ENCODE data around the gene EFHD1.
"Not testable (repeated sequence)": the region's sequence is repeated elsewhere in the genome, so short reads cannot be mapped to it uniquely, and the experiment has no call there.

The EFHD1 gene

DNA sequence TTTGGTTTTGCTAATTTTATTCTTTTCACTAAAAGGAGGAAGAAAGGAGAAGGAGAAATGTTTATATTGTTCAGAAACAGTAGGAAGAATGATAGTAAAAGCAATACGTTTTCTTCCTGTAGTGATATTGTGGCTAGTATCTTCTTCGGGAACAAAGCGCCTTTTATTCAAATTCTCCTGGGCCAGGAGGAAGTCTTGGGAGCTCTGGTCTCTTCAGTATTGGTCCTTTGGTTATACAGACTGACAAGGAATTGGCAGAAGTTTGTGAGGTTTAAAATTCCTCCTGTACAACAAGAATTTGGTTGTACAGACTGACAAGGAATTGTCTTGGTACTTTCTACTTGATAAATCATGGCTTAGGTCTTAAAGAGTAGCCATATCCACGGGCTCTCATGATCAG lies 73.7 kb downstream of the EFHD1 start:
- Histone ChIP-seq H3K27ac (ENCODE audit: insufficient read depth, low read depth, low read length, poor library complexity, severe bottlenecking) (no peak overlapping the region), H3K4me3 (ENCODE audit: insufficient read depth, low read depth, low read length) (no peak overlapping the region), H3K4me1 (ENCODE audit: control insufficient read depth, insufficient read depth, low read length) (no peaks in the 10 kb centered on the region), H3K9me3 (ENCODE audit: control insufficient read depth, low read length) (no peaks in the 10 kb centered on the region), H3K27me3 (ENCODE audit: control insufficient read depth, insufficient read depth, low read length, poor library complexity, severe bottlenecking) (no peaks in the 10 kb centered on the region), H3K36me3 (ENCODE audit: control insufficient read depth, insufficient read depth, low read length) (peaks cover 16% of the 10 kb centered on the region)
- WGBS, 2 experiments = 94 to 99% methylated on average over 4 of the region's 4 CpGs

DNA sequence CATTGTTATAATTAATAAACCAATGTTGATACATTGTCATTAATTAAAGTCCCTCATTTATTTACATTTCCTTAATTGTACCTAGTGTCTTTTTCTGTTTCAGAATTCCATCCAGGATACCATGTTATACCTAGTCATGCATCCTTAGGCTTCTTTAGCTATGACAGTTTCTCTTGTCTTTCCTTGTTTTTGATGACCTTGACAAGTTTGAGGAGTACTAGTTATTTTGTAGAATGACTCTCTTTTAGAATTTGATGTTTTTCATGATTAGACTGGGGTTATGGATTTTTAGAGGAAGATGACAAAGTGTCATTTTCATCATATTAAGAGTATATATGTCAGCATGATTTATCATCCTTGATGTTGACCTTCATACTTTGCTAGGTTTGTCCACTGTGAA lies 80.1 kb downstream of the EFHD1 start:
- Histone ChIP-seq H3K4me1 (ENCODE audit: control insufficient read depth, insufficient read depth, low read length) (no peaks in the 10 kb centered on the region), H3K27me3 (ENCODE audit: control insufficient read depth, insufficient read depth, low read length, poor library complexity, severe bottlenecking) (no peaks in the 10 kb centered on the region), H3K36me3 (ENCODE audit: control insufficient read depth, insufficient read depth, low read length) (no peaks in the 10 kb centered on the region)

DNA sequence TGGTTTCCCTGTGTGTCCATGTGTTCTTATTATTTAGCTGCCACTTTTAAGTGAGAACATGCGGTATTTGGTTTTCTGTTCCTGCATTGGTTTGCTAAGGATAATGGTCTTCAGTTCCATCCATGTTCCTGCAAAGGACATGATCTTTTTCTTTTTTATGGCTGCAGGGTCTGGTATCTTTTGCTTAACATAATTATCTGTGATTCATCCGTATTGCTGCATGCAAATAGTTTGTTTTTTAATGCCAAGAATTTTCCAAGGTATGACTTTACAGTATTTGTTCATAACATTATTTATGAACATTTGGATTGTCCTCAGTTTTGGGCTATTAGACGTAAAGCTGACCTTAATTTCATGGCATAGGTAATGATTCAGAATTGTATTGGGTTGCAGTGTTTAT lies 81.6 kb downstream of the EFHD1 start:
- no peak overlapping the region for H3K4me3 ChIP-seq (ENCODE audit: insufficient read depth, low read depth, low read length)
- no peaks in the 10 kb centered on the region for H3K36me3 ChIP-seq (ENCODE audit: control insufficient read depth, insufficient read depth, low read length)
- 90 to 99% methylated on average over 2 to 3 of the region's 3 CpGs for WGBS, 2 experiments
- H3K27me3 ChIP-seq (ENCODE audit: control insufficient read depth, insufficient read depth, low read length, poor library complexity, severe bottlenecking) = no peaks in the 10 kb centered on the region
- H3K9me3 ChIP-seq (ENCODE audit: control insufficient read depth, low read length) = no peaks in the 10 kb centered on the region
- no peaks in the 10 kb centered on the region for H3K4me1 ChIP-seq (ENCODE audit: control insufficient read depth, insufficient read depth, low read length)
- H3K27ac ChIP-seq (ENCODE audit: insufficient read depth, low read depth, low read length, poor library complexity, severe bottlenecking) = no peak overlapping the region

More for the DNA sequence above, 80.1 kb downstream of the EFHD1 start:
- Histone ChIP-seq H3K27ac (ENCODE audit: insufficient read depth, low read depth, low read length, poor library complexity, severe bottlenecking) (no peak overlapping the region), H3K9me3 (ENCODE audit: control insufficient read depth, low read length) (no peaks in the 10 kb centered on the region), H3K4me3 (ENCODE audit: insufficient read depth, low read depth, low read length) (no peak overlapping the region)

DNA sequence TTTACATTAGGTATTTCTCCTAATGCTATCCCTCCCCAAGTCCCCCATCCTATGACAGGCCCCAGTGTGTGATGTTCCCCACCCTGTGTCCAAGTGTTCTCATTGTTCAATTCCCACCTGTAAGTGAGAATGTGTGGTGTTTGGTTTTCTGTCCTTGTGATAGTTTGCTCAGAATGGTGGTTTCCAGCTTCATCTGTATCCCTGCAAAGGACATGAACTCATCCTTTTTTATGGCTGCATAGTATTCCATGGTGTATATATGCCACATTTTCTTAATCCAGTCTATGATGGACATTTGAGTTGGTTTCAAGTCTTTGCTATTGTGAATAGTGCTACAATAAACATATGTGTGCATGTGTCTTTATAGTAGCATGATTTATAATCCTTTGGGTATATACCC lies 86.7 kb downstream of the EFHD1 start:
- not testable (repeated sequence) for H3K36me3 ChIP-seq (ENCODE audit: control insufficient read depth, insufficient read depth, low read length); H3K4me3 ChIP-seq (ENCODE audit: insufficient read depth, low read depth, low read length); H3K4me1 ChIP-seq (ENCODE audit: control insufficient read depth, insufficient read depth, low read length); H3K9me3 ChIP-seq (ENCODE audit: control insufficient read depth, low read length); H3K27me3 ChIP-seq (ENCODE audit: control insufficient read depth, insufficient read depth, low read length, poor library complexity, severe bottlenecking); H3K27ac ChIP-seq (ENCODE audit: insufficient read depth, low read depth, low read length, poor library complexity, severe bottlenecking)

DNA sequence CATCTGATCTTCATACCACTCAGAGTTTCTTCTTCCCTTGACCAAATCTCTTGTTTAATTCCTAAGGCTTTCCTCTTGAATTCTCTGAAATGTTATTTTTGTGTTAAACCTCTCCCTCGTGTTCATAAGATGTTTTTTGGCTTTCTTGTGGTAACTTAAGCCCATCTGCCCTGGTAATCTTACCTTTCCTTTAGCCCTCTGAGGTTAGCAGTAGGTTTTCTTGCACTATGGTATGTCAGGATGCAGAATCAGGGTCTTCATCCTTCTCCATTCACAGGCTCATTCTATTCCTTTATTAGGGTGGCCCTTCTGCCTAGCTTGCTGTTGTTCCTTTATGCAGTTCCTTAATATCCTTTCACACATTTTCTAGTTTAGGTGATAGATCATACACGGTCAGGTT lies 87.9 kb downstream of the EFHD1 start:
- Histone ChIP-seq H3K4me3 (ENCODE audit: insufficient read depth, low read depth, low read length) (no peak overlapping the region), H3K27me3 (ENCODE audit: control insufficient read depth, insufficient read depth, low read length, poor library complexity, severe bottlenecking) (no peaks in the 10 kb centered on the region), H3K9me3 (ENCODE audit: control insufficient read depth, low read length) (no peaks in the 10 kb centered on the region), H3K36me3 (ENCODE audit: control insufficient read depth, insufficient read depth, low read length) (no peaks in the 10 kb centered on the region), H3K4me1 (ENCODE audit: control insufficient read depth, insufficient read depth, low read length) (no peaks in the 10 kb centered on the region), H3K27ac (ENCODE audit: insufficient read depth, low read depth, low read length, poor library complexity, severe bottlenecking) (no peak overlapping the region)
- WGBS, 2 experiments = 81 to 89% methylated on average over 2 of the region's 2 CpGs

DNA sequence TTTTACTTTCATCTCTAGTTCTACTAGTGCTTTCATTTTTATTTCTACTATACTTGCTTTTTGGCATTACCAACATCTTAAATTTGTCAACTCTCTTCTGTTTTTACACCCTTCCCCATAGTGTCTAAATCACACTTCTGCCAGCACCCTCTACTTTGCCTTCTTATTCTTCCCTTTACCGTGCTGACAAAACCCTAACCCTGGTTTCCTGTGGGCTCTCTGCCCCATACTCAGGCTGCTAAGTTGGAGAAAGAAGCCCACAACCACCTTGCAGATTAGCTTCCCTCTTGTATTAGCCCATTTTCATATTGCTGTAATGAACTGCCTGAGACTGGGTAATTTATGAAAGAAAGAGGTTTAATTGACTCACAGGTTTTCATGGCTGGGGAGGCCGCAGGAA lies 88.5 kb downstream of the EFHD1 start:
- 93 to 95% methylated on average over 2 of the region's 2 CpGs for WGBS, 2 experiments
- H3K27ac ChIP-seq (ENCODE audit: insufficient read depth, low read depth, low read length, poor library complexity, severe bottlenecking) = no peak overlapping the region
- H3K9me3 ChIP-seq (ENCODE audit: control insufficient read depth, low read length) = no peaks in the 10 kb centered on the region
- H3K4me3 ChIP-seq (ENCODE audit: insufficient read depth, low read depth, low read length) = no peak overlapping the region
- no peaks in the 10 kb centered on the region for H3K27me3 ChIP-seq (ENCODE audit: control insufficient read depth, insufficient read depth, low read length, poor library complexity, severe bottlenecking)
- H3K36me3 ChIP-seq (ENCODE audit: control insufficient read depth, insufficient read depth, low read length) = no peaks in the 10 kb centered on the region
- H3K4me1 ChIP-seq (ENCODE audit: control insufficient read depth, insufficient read depth, low read length) = no peaks in the 10 kb centered on the region

DNA sequence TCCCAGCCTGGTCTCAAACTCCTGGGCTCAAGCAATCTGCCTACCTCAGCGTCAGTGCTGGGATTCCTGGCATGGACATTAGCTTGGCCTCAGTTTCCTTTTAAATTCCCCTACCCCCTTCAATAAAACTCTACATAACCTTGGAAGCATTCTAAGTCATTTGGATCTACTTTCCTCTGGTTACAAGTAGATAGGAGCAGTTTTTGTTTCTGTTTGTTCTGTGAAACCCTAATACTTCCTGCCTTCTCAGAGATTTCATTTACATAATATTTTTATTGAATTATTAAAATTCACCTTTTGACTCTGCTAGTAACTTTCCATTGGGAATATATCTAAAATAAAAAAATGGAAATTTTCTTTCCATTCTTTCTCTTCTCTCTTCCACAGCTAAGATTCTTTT lies 89.6 kb downstream of the EFHD1 start:
- Histone ChIP-seq H3K4me1 (ENCODE audit: control insufficient read depth, insufficient read depth, low read length) (no peaks in the 10 kb centered on the region), H3K27ac (ENCODE audit: insufficient read depth, low read depth, low read length, poor library complexity, severe bottlenecking) (no peak overlapping the region), H3K27me3 (ENCODE audit: control insufficient read depth, insufficient read depth, low read length, poor library complexity, severe bottlenecking) (no peaks in the 10 kb centered on the region), H3K9me3 (ENCODE audit: control insufficient read depth, low read length) (no peaks in the 10 kb centered on the region), H3K36me3 (ENCODE audit: control insufficient read depth, insufficient read depth, low read length) (no peaks in the 10 kb centered on the region), H3K4me3 (ENCODE audit: insufficient read depth, low read depth, low read length) (no peak overlapping the region)
- 92 to 96% methylated on average over 1 of the region's 1 CpG for WGBS, 2 experiments

DNA sequence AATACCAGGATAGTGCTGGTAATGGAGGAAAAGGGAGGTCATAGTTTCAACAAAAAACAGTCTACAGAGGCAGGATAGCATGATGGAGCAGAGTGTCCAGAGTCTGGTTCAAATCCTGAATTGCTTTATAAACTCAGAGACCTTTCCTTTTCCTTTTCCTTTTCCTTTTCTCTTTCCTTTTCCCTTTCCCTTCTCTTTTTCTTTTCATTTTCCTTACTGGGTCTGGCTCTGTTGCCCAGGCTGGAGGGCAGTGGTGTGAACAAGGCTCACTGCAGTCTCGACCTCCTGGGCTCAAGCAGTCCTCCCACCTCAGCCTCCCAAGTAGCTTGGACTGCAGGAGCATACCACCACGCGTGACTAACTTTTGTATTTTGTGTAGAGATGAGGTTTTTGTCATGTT lies 95.4 kb downstream of the EFHD1 start:
- Histone ChIP-seq H3K4me1 (ENCODE audit: control insufficient read depth, insufficient read depth, low read length) (no peaks in the 10 kb centered on the region), H3K9me3 (ENCODE audit: control insufficient read depth, low read length) (no peaks in the 10 kb centered on the region), H3K27me3 (ENCODE audit: control insufficient read depth, insufficient read depth, low read length, poor library complexity, severe bottlenecking) (no peaks in the 10 kb centered on the region), H3K27ac (ENCODE audit: insufficient read depth, low read depth, low read length, poor library complexity, severe bottlenecking) (no peak overlapping the region), H3K4me3 (ENCODE audit: insufficient read depth, low read depth, low read length) (no peak overlapping the region), H3K36me3 (ENCODE audit: control insufficient read depth, insufficient read depth, low read length) (no peaks in the 10 kb centered on the region)
- WGBS, 2 experiments = 91 to 94% methylated on average over 3 of the region's 3 CpGs

DNA sequence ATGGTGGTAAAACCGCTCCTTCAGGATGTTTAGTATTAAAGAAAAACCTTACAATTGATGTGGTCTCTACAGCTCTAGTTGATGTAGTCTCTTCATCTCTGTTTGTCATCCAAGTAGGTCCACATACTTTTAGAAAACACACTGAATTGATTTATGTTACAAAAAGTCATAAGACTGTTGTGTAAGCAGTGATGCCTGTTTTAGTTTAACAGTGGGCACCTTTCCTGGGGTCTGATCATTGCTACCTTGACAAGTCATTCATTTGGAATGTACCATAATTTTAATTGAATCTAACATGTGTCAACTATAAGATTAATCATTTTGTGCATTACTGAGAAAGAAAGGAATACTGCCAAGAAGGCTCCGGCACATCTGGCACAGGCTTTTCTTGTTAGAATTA lies 98.1 kb downstream of the EFHD1 start:
- WGBS, 2 experiments = 97% methylated on average over 1 of the region's 2 CpGs; no CpG with 5 or more reads in 1 of the 2 experiments
- Histone ChIP-seq H3K4me1 (ENCODE audit: control insufficient read depth, insufficient read depth, low read length) (no peaks in the 10 kb centered on the region), H3K9me3 (ENCODE audit: control insufficient read depth, low read length) (no peaks in the 10 kb centered on the region), H3K36me3 (ENCODE audit: control insufficient read depth, insufficient read depth, low read length) (no peaks in the 10 kb centered on the region), H3K27ac (ENCODE audit: insufficient read depth, low read depth, low read length, poor library complexity, severe bottlenecking) (no peak overlapping the region), H3K27me3 (ENCODE audit: control insufficient read depth, insufficient read depth, low read length, poor library complexity, severe bottlenecking) (no peaks in the 10 kb centered on the region), H3K4me3 (ENCODE audit: insufficient read depth, low read depth, low read length) (no peak overlapping the region)
